Measurements from ENCODE around the gene PDE10A.

PDE10A gene

GRCh38 chr6:165662749-165663376 lies at the start of gene PDE10A:
TSS of gene PDE10A (minus strand) at chr6:165663241. CDS start at chr6:165662811, 430 bp downstream.
- no peak for DNase-seq

- no peak for DNase-seq
Measured at GRCh38 chr6:165708985-165709576, 46.0 kb upstream of the PDE10A start.

GRCh38 chr6:165707067-165707853 lies 44.2 kb upstream of the PDE10A start:
- no peak for DNase-seq

GRCh38 chr6:165705941-165706340 lies 42.9 kb upstream of the PDE10A start:
- no peak for DNase-seq

- DNase-seq: no peak
Measured at GRCh38 chr6:165704045-165704748, 41.2 kb upstream of the PDE10A start.

- DNase-seq: no peak
Measured at GRCh38 chr6:165702669-165703068, 39.6 kb upstream of the PDE10A start.

- DNase-seq: no peak
Measured at GRCh38 chr6:165701564-165702354, 38.7 kb upstream of the PDE10A start.

- DNase-seq: no peak
Measured at GRCh38 chr6:165701005-165701404, 38.0 kb upstream of the PDE10A start.

GRCh38 chr6:165698868-165699267 lies 35.8 kb upstream of the PDE10A start:
- DNase-seq: no peak

- no peak for DNase-seq
Measured at GRCh38 chr6:165697171-165697570, 34.1 kb upstream of the PDE10A start.

GRCh38 chr6:165695722-165696515 lies 32.9 kb upstream of the PDE10A start:
- DNase-seq: no peak

- no peak for DNase-seq
Measured at GRCh38 chr6:165694296-165694695, 31.3 kb upstream of the PDE10A start.

GRCh38 chr6:165692106-165692653 lies 29.1 kb upstream of the PDE10A start:
- no peak for DNase-seq

- no peak for DNase-seq
Measured at GRCh38 chr6:165689699-165690098, 26.7 kb upstream of the PDE10A start.

- no peak for DNase-seq
Measured at GRCh38 chr6:165686596-165687365, 23.7 kb upstream of the PDE10A start.

GRCh38 chr6:165685302-165685701 lies 22.3 kb upstream of the PDE10A start:
- DNase-seq: no peak

- DNase-seq: no peak
Measured at GRCh38 chr6:165684333-165684732, 21.3 kb upstream of the PDE10A start.

- DNase-seq: no peak
Measured at GRCh38 chr6:165680975-165681374, 17.9 kb upstream of the PDE10A start.

GRCh38 chr6:165679326-165679725 lies 16.3 kb upstream of the PDE10A start:
- DNase-seq: no peak

- DNase-seq: no peak
Measured at GRCh38 chr6:165678904-165679303, 15.9 kb upstream of the PDE10A start.

GRCh38 chr6:165678429-165678828 lies 15.4 kb upstream of the PDE10A start:
- no peak for DNase-seq

All from activated CD8-positive, alpha-beta memory T cell treated with anti-CD3 and anti-CD28 coated beads, Interleukin-2, amount 50 U/mL, for 48 hours (primary cell).